ENCODE measurements around the gene SSB.

The SSB gene

DNA sequence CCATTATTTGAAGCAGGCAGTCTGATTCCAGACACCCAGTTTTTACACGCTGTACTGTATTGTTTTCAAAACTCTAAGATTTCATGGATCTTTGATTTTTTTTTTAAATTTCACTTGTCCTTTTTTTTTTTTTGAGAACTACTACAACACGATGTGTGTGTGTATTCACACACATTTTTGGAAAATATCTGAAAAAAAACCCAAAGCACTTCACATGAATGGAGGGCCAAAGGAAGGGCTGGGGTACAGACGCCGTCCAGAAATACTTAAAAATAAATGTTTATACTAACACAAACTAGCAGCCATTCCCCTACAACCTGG is 314 bp upstream of the SSB start:
- H3K4me1 ChIP-seq (ENCODE audit: low read depth, poor library complexity, severe bottlenecking): peaks cover 24% of the 10 kb centered on the region
- H3K27me3 ChIP-seq (ENCODE audit: insufficient read depth, low read depth): no peaks in the 10 kb centered on the region
- peak overlapping the region; percentile 90 for H3K27ac ChIP-seq
- TF ChIP-seq, protein P1, sequence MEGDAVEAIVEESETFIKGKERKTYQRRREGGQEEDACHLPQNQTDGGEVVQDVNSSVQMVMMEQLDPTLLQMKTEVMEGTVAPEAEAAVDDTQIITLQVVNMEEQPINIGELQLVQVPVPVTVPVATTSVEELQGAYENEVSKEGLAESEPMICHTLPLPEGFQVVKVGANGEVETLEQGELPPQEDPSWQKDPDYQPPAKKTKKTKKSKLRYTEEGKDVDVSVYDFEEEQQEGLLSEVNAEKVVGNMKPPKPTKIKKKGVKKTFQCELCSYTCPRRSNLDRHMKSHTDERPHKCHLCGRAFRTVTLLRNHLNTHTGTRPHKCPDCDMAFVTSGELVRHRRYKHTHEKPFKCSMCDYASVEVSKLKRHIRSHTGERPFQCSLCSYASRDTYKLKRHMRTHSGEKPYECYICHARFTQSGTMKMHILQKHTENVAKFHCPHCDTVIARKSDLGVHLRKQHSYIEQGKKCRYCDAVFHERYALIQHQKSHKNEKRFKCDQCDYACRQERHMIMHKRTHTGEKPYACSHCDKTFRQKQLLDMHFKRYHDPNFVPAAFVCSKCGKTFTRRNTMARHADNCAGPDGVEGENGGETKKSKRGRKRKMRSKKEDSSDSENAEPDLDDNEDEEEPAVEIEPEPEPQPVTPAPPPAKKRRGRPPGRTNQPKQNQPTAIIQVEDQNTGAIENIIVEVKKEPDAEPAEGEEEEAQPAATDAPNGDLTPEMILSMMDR (conservative IDR thresholded peaks at IDR 0.05; ENCODE audit: low read depth, low read length): no peak
- no peaks in the 10 kb centered on the region for H4K20me1 ChIP-seq (ENCODE audit: insufficient read depth)
- no peaks in the 10 kb centered on the region for H3K36me3 ChIP-seq (ENCODE audit: insufficient read depth)
- H3K4me3 ChIP-seq (IDR thresholded peaks at IDR 0.05; ENCODE audit: insufficient read depth, low read depth, low read length): peak overlapping the region; percentile 82
- H3K4me2 ChIP-seq: peak overlapping the region; percentile 70
- peak overlapping the region; percentile 86 for H3K9ac ChIP-seq
- peaks cover 44% of the 10 kb centered on the region for H3K79me2 ChIP-seq (ENCODE audit: insufficient read depth, low read depth)
- H2AFZ ChIP-seq (ENCODE audit: low read depth): peak overlapping the region; percentile 78

- TF ChIP-seq, protein P1 (conservative IDR thresholded peaks at IDR 0.05; ENCODE audit: low read depth, low read length): no peak
These were observed 4.8 kb downstream of the SSB start for GRCh38 chr2:169803480-169803879.

DNA sequence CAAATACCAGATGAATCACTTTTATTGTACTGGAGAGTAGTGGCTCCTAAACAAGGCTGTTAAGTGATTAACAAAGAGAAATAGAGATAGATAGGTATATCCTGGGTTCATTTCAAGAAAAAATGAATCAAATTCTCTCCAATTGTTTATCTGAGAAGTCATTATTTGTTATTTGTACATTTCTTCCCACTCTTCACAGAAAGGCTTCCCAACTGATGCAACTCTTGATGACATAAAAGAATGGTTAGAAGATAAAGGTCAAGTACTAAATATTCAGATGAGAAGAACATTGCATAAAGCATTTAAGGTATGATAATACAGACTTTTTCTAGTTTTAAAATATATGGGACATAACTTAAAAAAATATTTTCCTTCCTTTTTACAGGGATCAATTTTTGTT is 7.9 kb downstream of the SSB start:
- H3K36me3 ChIP-seq (ENCODE audit: insufficient read depth): peaks cover 21% of the 10 kb centered on the region
- H3K4me3 ChIP-seq (IDR thresholded peaks at IDR 0.05; ENCODE audit: insufficient read depth, low read depth, low read length): no peak overlapping the region
- no peak overlapping the region for H3K4me2 ChIP-seq
- peaks cover 6% of the 10 kb centered on the region for H3K4me1 ChIP-seq (ENCODE audit: low read depth, poor library complexity, severe bottlenecking)
- no peak overlapping the region for H3K27ac ChIP-seq
- no peak overlapping the region for H2AFZ ChIP-seq (ENCODE audit: low read depth)
- TF ChIP-seq, protein P1 (conservative IDR thresholded peaks at IDR 0.05; ENCODE audit: low read depth, low read length): no peak
- H3K79me2 ChIP-seq (ENCODE audit: insufficient read depth, low read depth): peaks cover 25% of the 10 kb centered on the region
- no peaks in the 10 kb centered on the region for H4K20me1 ChIP-seq (ENCODE audit: insufficient read depth)
- H3K9ac ChIP-seq: no peak overlapping the region
- no peaks in the 10 kb centered on the region for H3K27me3 ChIP-seq (ENCODE audit: insufficient read depth, low read depth)

More at GRCh38 chr2:169803480-169803879, 4.8 kb downstream of the SSB start:
- Histone ChIP-seq H3K4me2 (no peak overlapping the region), H3K36me3 (ENCODE audit: insufficient read depth) (peaks cover 16% of the 10 kb centered on the region; the same call in 1 of the 2 replicates), H3K27ac (no peak overlapping the region), H3K27me3 (ENCODE audit: insufficient read depth, low read depth) (no peaks in the 10 kb centered on the region), H3K9ac (no peak overlapping the region), H3K79me2 (ENCODE audit: insufficient read depth, low read depth) (peaks cover 51% of the 10 kb centered on the region), H3K4me3 (IDR thresholded peaks at IDR 0.05; ENCODE audit: insufficient read depth, low read depth, low read length) (no peak overlapping the region), H4K20me1 (ENCODE audit: insufficient read depth) (no peaks in the 10 kb centered on the region), H3K4me1 (ENCODE audit: low read depth, poor library complexity, severe bottlenecking) (peaks cover 20% of the 10 kb centered on the region), H2AFZ (ENCODE audit: low read depth) (no peak overlapping the region)

GRCh38 chr2:169808221-169808620 is 9.6 kb downstream of the SSB start:
- Histone ChIP-seq H3K4me1 (ENCODE audit: low read depth, poor library complexity, severe bottlenecking) (no peaks in the 10 kb centered on the region), H3K27me3 (ENCODE audit: insufficient read depth, low read depth) (no peaks in the 10 kb centered on the region), H2AFZ (ENCODE audit: low read depth) (no peak overlapping the region), H3K4me3 (IDR thresholded peaks at IDR 0.05; ENCODE audit: insufficient read depth, low read depth, low read length) (no peak overlapping the region), H4K20me1 (ENCODE audit: insufficient read depth) (no peaks in the 10 kb centered on the region), H3K4me2 (no peak overlapping the region), H3K79me2 (ENCODE audit: insufficient read depth, low read depth) (peaks cover 9% of the 10 kb centered on the region), H3K27ac (no peak overlapping the region), H3K36me3 (ENCODE audit: insufficient read depth) (peaks cover 29% of the 10 kb centered on the region), H3K9ac (no peak overlapping the region)
- TF ChIP-seq, protein P1 (conservative IDR thresholded peaks at IDR 0.05; ENCODE audit: low read depth, low read length): no peak

Measured in KMS-11 (cell line).